Ishikawa (cell line): ENCODE data around the gene SNCAIP.

Experiments used
- CEBPB ChIP-seq: IDR thresholded peaks from 2 replicates; pipeline ENCODE4 v1.6.1; 2012
- CREB1 ChIP-seq: IDR thresholded peaks from 2 replicates; pipeline ENCODE4 v1.6.1; 2012; ENCODE audit warnings: low read depth
- EGR1 ChIP-seq: IDR thresholded peaks from 2 replicates; pipeline ENCODE4 v1.6.1; 2012
- EP300 ChIP-seq: IDR thresholded peaks from 2 replicates; pipeline ENCODE4 v1.6.1; 2012; ENCODE audit warnings: borderline replicate concordance
- FOXM1 ChIP-seq: IDR thresholded peaks from 2 replicates; pipeline ENCODE4 v1.6.1; 2012; ENCODE audit warnings: low read depth, borderline replicate concordance
- MAX ChIP-seq: IDR thresholded peaks from 2 replicates; pipeline ENCODE4 v1.6.1; 2012
- NFIC ChIP-seq: IDR thresholded peaks from 2 replicates; pipeline ENCODE4 v1.6.1; 2012
- RAD21 ChIP-seq: IDR thresholded peaks from 2 replicates; pipeline ENCODE4 v1.6.1; 2012; ENCODE audit warnings: low read depth
- REST ChIP-seq: IDR thresholded peaks from 2 replicates; pipeline ENCODE4 v1.6.1; 2012; ENCODE audit warnings: low read depth, mild to moderate bottlenecking
- TAF1 ChIP-seq: IDR thresholded peaks from 2 replicates; pipeline ENCODE4 v1.6.1; 2012; ENCODE audit warnings: low read depth, mild to moderate bottlenecking
- TCF12 ChIP-seq: IDR thresholded peaks from 2 replicates; pipeline ENCODE4 v1.6.1; 2012; ENCODE audit warnings: low read depth
- TEAD4 ChIP-seq: IDR thresholded peaks from 2 replicates; pipeline ENCODE4 v1.6.1; 2012
- USF1 ChIP-seq: IDR thresholded peaks from 2 replicates; pipeline ENCODE4 v1.6.1; 2012
- YY1 ChIP-seq: IDR thresholded peaks from 2 replicates; pipeline ENCODE4 v1.6.1; 2012; ENCODE audit warnings: low read depth
- ZBTB7A ChIP-seq: IDR thresholded peaks from 2 replicates; pipeline ENCODE4 v1.6.1; 2012; ENCODE audit warnings: low read depth

SNCAIP gene

GRCh38 chr5:122404653-122405362 is 92.8 kb downstream of the SNCAIP start:
- TF ChIP-seq ZBTB7A (no peak), CREB1 (no peak), EP300 (no peak), EGR1 (no peak), FOXM1 (no peak), REST (no peak), CEBPB (no peak)

GRCh38 chr5:122405751-122406150 is 93.7 kb downstream of the SNCAIP start:
- TF ChIP-seq EP300 (no peak), MAX (no peak), REST (no peak), NFIC (no peak), FOXM1 (no peak), CREB1 (no peak), USF1 (no peak), RAD21 (no peak), TAF1 (no peak), ZBTB7A (no peak), TEAD4 (no peak), CEBPB (no peak), YY1 (no peak), TCF12 (no peak), EGR1 (no peak)

GRCh38 chr5:122406181-122406580 is 94.1 kb downstream of the SNCAIP start:
- no peak for TF ChIP-seq RAD21
- no peak for TF ChIP-seq USF1
- TF ChIP-seq CREB1 = no peak
- TF ChIP-seq YY1 = no peak
- no peak for TF ChIP-seq TCF12
- no peak for TF ChIP-seq NFIC
- no peak for TF ChIP-seq CEBPB
- no peak for TF ChIP-seq ZBTB7A
- no peak for TF ChIP-seq FOXM1
- no peak for TF ChIP-seq TAF1
- TF ChIP-seq EP300 = no peak
- TF ChIP-seq REST = no peak

- TF ChIP-seq TAF1 = no peak
Observed at GRCh38 chr5:122408592-122409224, 96.7 kb downstream of the SNCAIP start.

- TF ChIP-seq CREB1 = no peak
- TF ChIP-seq NFIC = no peak
- no peak for TF ChIP-seq EP300
- TF ChIP-seq YY1 = no peak
- no peak for TF ChIP-seq RAD21
- no peak for TF ChIP-seq REST
- TF ChIP-seq CEBPB = no peak
- no peak for TF ChIP-seq FOXM1
- TF ChIP-seq TEAD4 = no peak
- no peak for TF ChIP-seq MAX
- no peak for TF ChIP-seq USF1
Observed at GRCh38 chr5:122412966-122413365, 100.9 kb downstream of the SNCAIP start.
